ENCODE data around the gene TAAR1. TPM values are rescaled to one million over a fixed set of nuclear protein-coding genes. Genes with fewer than 3 reads are reported as not detected.
"Not testable (repeated sequence)": the region's sequence is repeated elsewhere in the genome, so short reads cannot be mapped to it uniquely, and the experiment has no call there.

TAAR1 gene
- total RNA-seq, 1 experiment from 2014 or later = not detected

DNA sequence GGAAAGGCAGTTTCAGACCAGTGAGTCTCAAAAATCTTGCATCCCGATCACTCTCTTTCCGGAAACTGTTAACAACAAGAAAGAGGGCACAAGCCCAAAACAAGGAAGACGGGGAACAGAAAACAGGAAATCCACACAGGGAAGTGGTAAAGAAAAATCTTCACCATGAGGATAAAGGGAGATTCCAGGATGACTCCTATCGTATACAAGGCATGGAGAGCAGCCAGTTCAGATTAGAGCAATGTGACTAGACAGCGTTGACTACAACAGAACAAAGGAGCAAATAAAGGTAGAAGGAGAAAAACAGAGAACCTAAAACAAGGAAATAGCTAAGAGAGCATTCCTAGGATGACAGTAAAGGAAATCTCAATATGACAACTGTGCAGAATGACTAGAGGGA lies 28.3 kb upstream of the TAAR1 start:
- Histone ChIP-seq H2AFZ (ENCODE audit: low read length) (no peak overlapping the region), H3K9me2 (replicated peaks; ENCODE audit: insufficient read depth, low read length) (no peaks in the 10 kb centered on the region), H3K27me3 (ENCODE audit: low read length) (no peaks in the 10 kb centered on the region)

DNA sequence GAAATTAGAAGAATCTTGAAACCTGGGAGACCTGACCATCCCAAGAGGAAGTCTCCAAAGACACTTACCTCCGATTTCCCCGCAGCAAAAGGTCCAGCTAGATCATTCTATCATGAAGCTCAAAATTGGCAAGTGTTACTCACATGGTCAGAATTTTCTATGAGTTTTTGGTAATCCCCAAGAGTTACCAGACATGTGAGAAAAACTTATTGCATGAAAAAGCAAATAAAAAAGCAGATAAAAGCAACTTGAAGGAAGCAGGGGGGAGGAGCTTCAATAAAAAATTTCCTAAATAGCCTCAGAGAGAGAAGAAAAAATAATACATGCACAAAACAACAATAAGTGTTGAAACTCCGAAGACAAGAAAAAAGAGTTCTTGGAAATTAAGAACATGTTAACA lies 27.5 kb upstream of the TAAR1 start:
- no peaks in the 10 kb centered on the region for H3K9me2 ChIP-seq (replicated peaks; ENCODE audit: insufficient read depth, low read length)
- no peaks in the 10 kb centered on the region for H4K20me1 ChIP-seq (ENCODE audit: insufficient read depth, low read depth, low read length)
- H3K27ac ChIP-seq (ENCODE audit: low read length) = no peak overlapping the region
- no peaks in the 10 kb centered on the region for H3K79me2 ChIP-seq (ENCODE audit: low read length)
- H3K4me2 ChIP-seq (ENCODE audit: low read depth, low read length, poor library complexity, severe bottlenecking) = no peak overlapping the region
- H3K36me3 ChIP-seq (ENCODE audit: insufficient read depth, low read length) = no peaks in the 10 kb centered on the region
- no peak overlapping the region for H3K9ac ChIP-seq (ENCODE audit: low read length)
- H3K4me1 ChIP-seq (ENCODE audit: low read length) = no peaks in the 10 kb centered on the region
- no peak for DNase-seq
- H3K4me3 ChIP-seq (ENCODE audit: low read length) = no peak overlapping the region
- H3K9me3 ChIP-seq (ENCODE audit: low read length) = no peaks in the 10 kb centered on the region
- H2AFZ ChIP-seq (ENCODE audit: low read length) = no peak overlapping the region
- no peaks in the 10 kb centered on the region for H3K27me3 ChIP-seq (ENCODE audit: low read length)

More for the DNA sequence above, 28.3 kb upstream of the TAAR1 start:
- Histone ChIP-seq H3K4me2 (ENCODE audit: low read depth, low read length, poor library complexity, severe bottlenecking) (no peak overlapping the region), H3K4me1 (ENCODE audit: low read length) (no peaks in the 10 kb centered on the region), H3K79me2 (ENCODE audit: low read length) (no peaks in the 10 kb centered on the region), H3K27ac (ENCODE audit: low read length) (no peak overlapping the region), H3K9me3 (ENCODE audit: low read length) (no peaks in the 10 kb centered on the region), H3K9ac (ENCODE audit: low read length) (no peak overlapping the region), H3K4me3 (ENCODE audit: low read length) (no peak overlapping the region), H4K20me1 (ENCODE audit: insufficient read depth, low read depth, low read length) (no peaks in the 10 kb centered on the region), H3K36me3 (ENCODE audit: insufficient read depth, low read length) (no peaks in the 10 kb centered on the region)
- no peak for DNase-seq

DNA sequence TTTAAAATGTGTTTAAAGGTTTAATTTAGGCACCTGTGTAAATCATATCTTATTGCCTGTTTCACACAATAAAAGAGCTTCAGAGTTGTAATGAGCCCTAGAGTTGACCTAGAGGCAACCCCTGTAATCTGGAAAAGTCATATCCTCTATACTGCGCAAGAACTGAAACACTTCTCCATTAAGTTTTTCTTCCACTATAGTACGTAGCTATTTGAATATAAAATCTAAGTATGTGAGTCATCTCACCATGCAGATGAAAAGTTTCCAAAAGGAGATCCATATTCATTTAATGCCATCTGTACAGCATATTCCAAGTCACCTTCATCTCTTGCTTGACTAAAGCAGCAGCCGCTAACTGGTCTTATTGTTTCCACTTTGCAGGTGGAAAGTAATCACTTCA lies 26.0 kb upstream of the TAAR1 start:
- Histone ChIP-seq H3K27ac (ENCODE audit: low read length) (no peak overlapping the region), H3K4me2 (ENCODE audit: low read depth, low read length, poor library complexity, severe bottlenecking) (no peak overlapping the region), H3K27me3 (ENCODE audit: low read length) (no peaks in the 10 kb centered on the region), H3K9me3 (ENCODE audit: low read length) (no peaks in the 10 kb centered on the region), H4K20me1 (ENCODE audit: insufficient read depth, low read depth, low read length) (no peaks in the 10 kb centered on the region), H3K4me1 (ENCODE audit: low read length) (no peaks in the 10 kb centered on the region), H3K4me3 (ENCODE audit: low read length) (no peak overlapping the region), H3K79me2 (ENCODE audit: low read length) (no peaks in the 10 kb centered on the region), H3K36me3 (ENCODE audit: insufficient read depth, low read length) (no peaks in the 10 kb centered on the region), H3K9ac (ENCODE audit: low read length) (no peak overlapping the region), H2AFZ (ENCODE audit: low read length) (no peak overlapping the region), H3K9me2 (replicated peaks; ENCODE audit: insufficient read depth, low read length) (no peaks in the 10 kb centered on the region)
- no peak for DNase-seq

DNA sequence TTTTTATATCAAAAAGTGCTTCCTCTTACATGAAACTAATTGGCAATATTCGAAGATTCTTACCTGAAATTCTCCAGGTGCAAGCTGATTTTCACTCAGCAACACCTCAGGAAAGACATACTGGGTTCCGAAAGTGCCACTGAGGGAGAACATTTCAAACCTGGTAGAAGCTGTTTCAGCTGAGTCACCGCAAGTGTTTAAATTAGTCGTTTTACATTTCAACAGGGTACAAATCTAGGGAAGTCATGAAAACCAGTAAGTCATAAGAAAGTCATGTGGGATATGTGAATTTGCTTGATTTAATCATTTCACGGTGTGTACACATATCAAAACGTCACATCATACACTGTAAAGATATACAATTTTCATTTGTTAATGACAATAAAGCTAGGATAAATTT lies 25.3 kb upstream of the TAAR1 start:
- H2AFZ ChIP-seq (ENCODE audit: low read length) = no peak overlapping the region
- no peak for DNase-seq
- no peaks in the 10 kb centered on the region for H3K9me3 ChIP-seq (ENCODE audit: low read length)
- H3K36me3 ChIP-seq (ENCODE audit: insufficient read depth, low read length) = no peaks in the 10 kb centered on the region
- no peaks in the 10 kb centered on the region for H4K20me1 ChIP-seq (ENCODE audit: insufficient read depth, low read depth, low read length)
- no peaks in the 10 kb centered on the region for H3K9me2 ChIP-seq (replicated peaks; ENCODE audit: insufficient read depth, low read length)
- H3K27me3 ChIP-seq (ENCODE audit: low read length) = no peaks in the 10 kb centered on the region
- no peak overlapping the region for H3K27ac ChIP-seq (ENCODE audit: low read length)
- H3K79me2 ChIP-seq (ENCODE audit: low read length) = no peaks in the 10 kb centered on the region
- no peaks in the 10 kb centered on the region for H3K4me1 ChIP-seq (ENCODE audit: low read length)
- no peak overlapping the region for H3K4me3 ChIP-seq (ENCODE audit: low read length)
- H3K4me2 ChIP-seq (ENCODE audit: low read depth, low read length, poor library complexity, severe bottlenecking) = no peak overlapping the region
- no peak overlapping the region for H3K9ac ChIP-seq (ENCODE audit: low read length)

DNA sequence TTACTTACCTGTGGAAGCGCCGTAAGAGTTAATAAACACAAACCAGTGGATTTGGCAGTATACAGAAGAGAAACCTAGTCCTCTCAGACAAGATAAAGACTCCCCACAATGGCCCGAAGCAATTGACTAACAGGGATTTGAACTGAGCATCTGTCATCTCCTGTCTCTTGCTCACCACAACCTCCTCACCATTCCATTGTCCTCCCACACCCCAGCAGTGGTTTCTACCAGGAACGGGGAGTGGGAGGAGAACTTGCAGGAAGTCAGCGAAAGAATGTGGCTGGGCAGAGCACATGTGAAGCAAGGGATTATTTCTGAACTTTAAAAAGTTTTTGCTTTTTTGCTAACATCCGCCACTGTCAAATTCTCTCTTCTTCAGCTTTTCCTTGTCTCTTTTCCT lies 24.6 kb upstream of the TAAR1 start:
- no peaks in the 10 kb centered on the region for H3K36me3 ChIP-seq (ENCODE audit: insufficient read depth, low read length)
- no peak overlapping the region for H3K27ac ChIP-seq (ENCODE audit: low read length)
- no peaks in the 10 kb centered on the region for H3K4me1 ChIP-seq (ENCODE audit: low read length)
- no peaks in the 10 kb centered on the region for H3K27me3 ChIP-seq (ENCODE audit: low read length)
- H3K4me3 ChIP-seq (ENCODE audit: low read length) = no peak overlapping the region
- H3K4me2 ChIP-seq (ENCODE audit: low read depth, low read length, poor library complexity, severe bottlenecking) = no peak overlapping the region
- DNase-seq = no peak
- no peaks in the 10 kb centered on the region for H3K9me2 ChIP-seq (replicated peaks; ENCODE audit: insufficient read depth, low read length)
- no peaks in the 10 kb centered on the region for H3K9me3 ChIP-seq (ENCODE audit: low read length)
- H3K79me2 ChIP-seq (ENCODE audit: low read length) = no peaks in the 10 kb centered on the region
- no peak overlapping the region for H3K9ac ChIP-seq (ENCODE audit: low read length)
- H2AFZ ChIP-seq (ENCODE audit: low read length) = no peak overlapping the region
- no peaks in the 10 kb centered on the region for H4K20me1 ChIP-seq (ENCODE audit: insufficient read depth, low read depth, low read length)

DNA sequence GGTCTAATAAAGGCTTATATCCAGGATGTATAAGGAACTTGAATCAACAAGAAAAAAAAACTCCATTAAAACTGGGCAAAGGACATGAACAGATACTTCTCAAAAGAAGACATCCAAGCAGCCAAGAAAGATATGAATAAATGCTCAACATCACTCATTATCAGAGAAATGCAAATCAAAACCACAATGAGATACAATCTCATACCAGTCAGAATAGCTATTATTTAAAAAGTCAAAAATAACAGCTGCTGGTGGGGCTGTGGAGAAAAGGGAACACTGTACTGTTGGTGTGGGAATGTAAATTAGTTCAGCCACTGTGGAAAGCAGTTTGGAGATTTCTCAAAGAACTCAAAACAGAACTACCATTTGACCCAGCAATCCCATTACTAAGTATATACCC lies 20.1 kb upstream of the TAAR1 start:
- not testable (repeated sequence) for H3K9ac ChIP-seq (ENCODE audit: low read length); H3K36me3 ChIP-seq (ENCODE audit: insufficient read depth, low read length); H2AFZ ChIP-seq (ENCODE audit: low read length); H3K9me3 ChIP-seq (ENCODE audit: low read length); H3K9me2 ChIP-seq (replicated peaks; ENCODE audit: insufficient read depth, low read length); H3K4me3 ChIP-seq (ENCODE audit: low read length); H3K27me3 ChIP-seq (ENCODE audit: low read length); DNase-seq; H3K4me2 ChIP-seq (ENCODE audit: low read depth, low read length, poor library complexity, severe bottlenecking); H3K27ac ChIP-seq (ENCODE audit: low read length); H3K79me2 ChIP-seq (ENCODE audit: low read length); H4K20me1 ChIP-seq (ENCODE audit: insufficient read depth, low read depth, low read length); H3K4me1 ChIP-seq (ENCODE audit: low read length)

DNA sequence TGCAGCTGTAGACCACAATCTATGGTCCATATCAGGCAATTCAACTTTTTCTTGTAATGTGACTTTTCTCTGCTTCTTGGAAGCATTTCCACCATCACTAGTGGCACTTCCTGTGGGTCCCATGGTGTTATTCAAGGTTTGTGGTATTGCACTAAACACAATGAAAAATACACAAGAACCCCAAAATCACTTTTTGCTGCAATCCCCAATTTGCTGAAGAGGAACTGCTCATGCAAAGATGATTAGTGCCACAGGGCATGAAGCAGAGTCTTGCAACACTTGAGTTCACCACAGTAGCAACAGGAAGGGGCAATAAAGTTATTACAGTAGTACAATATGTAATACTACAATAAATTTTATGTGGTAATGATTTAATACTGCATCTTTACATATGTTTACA lies 16.8 kb upstream of the TAAR1 start:
- Histone ChIP-seq H3K79me2 (ENCODE audit: low read length) (no peaks in the 10 kb centered on the region), H3K4me1 (ENCODE audit: low read length) (no peaks in the 10 kb centered on the region), H4K20me1 (ENCODE audit: insufficient read depth, low read depth, low read length) (no peaks in the 10 kb centered on the region), H3K9me3 (ENCODE audit: low read length) (no peaks in the 10 kb centered on the region), H3K36me3 (ENCODE audit: insufficient read depth, low read length) (no peaks in the 10 kb centered on the region), H3K9me2 (replicated peaks; ENCODE audit: insufficient read depth, low read length) (no peaks in the 10 kb centered on the region), H2AFZ (ENCODE audit: low read length) (no peak overlapping the region), H3K9ac (ENCODE audit: low read length) (no peak overlapping the region), H3K27ac (ENCODE audit: low read length) (no peak overlapping the region), H3K27me3 (ENCODE audit: low read length) (no peaks in the 10 kb centered on the region), H3K4me3 (ENCODE audit: low read length) (no peak overlapping the region), H3K4me2 (ENCODE audit: low read depth, low read length, poor library complexity, severe bottlenecking) (no peak overlapping the region)
- no peak for DNase-seq

DNA sequence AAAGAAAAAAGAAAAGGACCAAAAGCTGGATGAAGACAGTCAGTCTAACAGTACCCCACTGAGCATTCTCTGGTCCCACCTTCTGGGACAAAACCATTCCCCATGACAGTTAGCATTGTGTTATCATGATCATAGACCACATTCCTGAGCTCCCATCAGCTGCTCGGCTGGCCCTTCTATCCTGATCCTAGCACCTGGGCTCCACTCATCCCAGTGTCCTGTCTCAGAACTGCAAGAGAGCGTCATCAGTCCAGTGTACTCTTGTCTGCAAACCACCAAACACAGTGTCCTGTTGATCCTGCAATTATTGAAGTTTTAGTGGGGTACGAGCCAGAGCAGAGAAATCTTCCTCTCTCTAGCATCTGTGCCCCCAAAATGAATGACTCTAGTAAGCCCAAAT lies 16.0 kb upstream of the TAAR1 start:
- Histone ChIP-seq H2AFZ (ENCODE audit: low read length) (no peak overlapping the region), H3K4me2 (ENCODE audit: low read depth, low read length, poor library complexity, severe bottlenecking) (no peak overlapping the region), H4K20me1 (ENCODE audit: insufficient read depth, low read depth, low read length) (no peaks in the 10 kb centered on the region), H3K27me3 (ENCODE audit: low read length) (no peaks in the 10 kb centered on the region), H3K9ac (ENCODE audit: low read length) (no peak overlapping the region), H3K4me3 (ENCODE audit: low read length) (no peak overlapping the region), H3K79me2 (ENCODE audit: low read length) (no peaks in the 10 kb centered on the region), H3K36me3 (ENCODE audit: insufficient read depth, low read length) (no peaks in the 10 kb centered on the region), H3K9me3 (ENCODE audit: low read length) (no peaks in the 10 kb centered on the region), H3K4me1 (ENCODE audit: low read length) (peaks cover 4% of the 10 kb centered on the region), H3K9me2 (replicated peaks; ENCODE audit: insufficient read depth, low read length) (no peaks in the 10 kb centered on the region), H3K27ac (ENCODE audit: low read length) (no peak overlapping the region)
- no peak for DNase-seq
